Measurements from ENCODE around the gene TBL1Y. TPM values are rescaled to one million over a fixed set of nuclear protein-coding genes. Genes with fewer than 3 reads are reported as not detected.
A peak's percentile ranks its signal among the peaks of the same experiment; 100 is the strongest.

The TBL1Y gene
- total and polyA plus RNA-seq, 12 donors = 0.09 TPM; not detected in 11

DNA sequence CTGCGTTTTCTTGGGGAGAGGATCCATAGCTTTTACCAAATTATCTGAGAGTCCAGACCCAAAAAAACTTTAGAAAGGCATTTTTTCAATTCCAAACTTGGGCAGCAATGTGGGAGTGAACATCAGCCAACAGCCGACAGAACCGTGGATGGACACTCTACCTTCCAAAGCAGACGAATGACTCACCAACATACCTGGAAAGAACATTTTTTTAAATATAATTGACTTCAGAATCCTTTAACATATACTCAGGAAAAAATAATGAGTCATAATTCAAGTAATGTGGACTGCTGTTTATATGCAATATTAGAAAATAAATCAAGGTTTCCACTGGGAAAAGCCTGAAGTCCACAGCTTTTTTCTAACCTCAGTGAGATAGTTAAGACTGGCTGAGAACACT is 211.7 kb downstream of the TBL1Y start:
- Histone ChIP-seq H3K9me3 (no peaks in the 10 kb centered on the region), H3K27me3 (no peaks in the 10 kb centered on the region), H3K4me1 (no peaks in the 10 kb centered on the region), H3K4me3 (no peak overlapping the region), H3K36me3 (no peaks in the 10 kb centered on the region), H3K27ac (no peak overlapping the region)
- ATAC-seq = no peak
- no peak for DNase-seq
- TF ChIP-seq, protein P1, sequence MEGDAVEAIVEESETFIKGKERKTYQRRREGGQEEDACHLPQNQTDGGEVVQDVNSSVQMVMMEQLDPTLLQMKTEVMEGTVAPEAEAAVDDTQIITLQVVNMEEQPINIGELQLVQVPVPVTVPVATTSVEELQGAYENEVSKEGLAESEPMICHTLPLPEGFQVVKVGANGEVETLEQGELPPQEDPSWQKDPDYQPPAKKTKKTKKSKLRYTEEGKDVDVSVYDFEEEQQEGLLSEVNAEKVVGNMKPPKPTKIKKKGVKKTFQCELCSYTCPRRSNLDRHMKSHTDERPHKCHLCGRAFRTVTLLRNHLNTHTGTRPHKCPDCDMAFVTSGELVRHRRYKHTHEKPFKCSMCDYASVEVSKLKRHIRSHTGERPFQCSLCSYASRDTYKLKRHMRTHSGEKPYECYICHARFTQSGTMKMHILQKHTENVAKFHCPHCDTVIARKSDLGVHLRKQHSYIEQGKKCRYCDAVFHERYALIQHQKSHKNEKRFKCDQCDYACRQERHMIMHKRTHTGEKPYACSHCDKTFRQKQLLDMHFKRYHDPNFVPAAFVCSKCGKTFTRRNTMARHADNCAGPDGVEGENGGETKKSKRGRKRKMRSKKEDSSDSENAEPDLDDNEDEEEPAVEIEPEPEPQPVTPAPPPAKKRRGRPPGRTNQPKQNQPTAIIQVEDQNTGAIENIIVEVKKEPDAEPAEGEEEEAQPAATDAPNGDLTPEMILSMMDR (IDR thresholded peaks at IDR 0.05) = no peak
- intact Hi-C loops (cut with DNase I) = no loop called here
- 59 to 76% methylated on average over 4 of the region's 4 CpGs for WGBS, 2 donors

DNA sequence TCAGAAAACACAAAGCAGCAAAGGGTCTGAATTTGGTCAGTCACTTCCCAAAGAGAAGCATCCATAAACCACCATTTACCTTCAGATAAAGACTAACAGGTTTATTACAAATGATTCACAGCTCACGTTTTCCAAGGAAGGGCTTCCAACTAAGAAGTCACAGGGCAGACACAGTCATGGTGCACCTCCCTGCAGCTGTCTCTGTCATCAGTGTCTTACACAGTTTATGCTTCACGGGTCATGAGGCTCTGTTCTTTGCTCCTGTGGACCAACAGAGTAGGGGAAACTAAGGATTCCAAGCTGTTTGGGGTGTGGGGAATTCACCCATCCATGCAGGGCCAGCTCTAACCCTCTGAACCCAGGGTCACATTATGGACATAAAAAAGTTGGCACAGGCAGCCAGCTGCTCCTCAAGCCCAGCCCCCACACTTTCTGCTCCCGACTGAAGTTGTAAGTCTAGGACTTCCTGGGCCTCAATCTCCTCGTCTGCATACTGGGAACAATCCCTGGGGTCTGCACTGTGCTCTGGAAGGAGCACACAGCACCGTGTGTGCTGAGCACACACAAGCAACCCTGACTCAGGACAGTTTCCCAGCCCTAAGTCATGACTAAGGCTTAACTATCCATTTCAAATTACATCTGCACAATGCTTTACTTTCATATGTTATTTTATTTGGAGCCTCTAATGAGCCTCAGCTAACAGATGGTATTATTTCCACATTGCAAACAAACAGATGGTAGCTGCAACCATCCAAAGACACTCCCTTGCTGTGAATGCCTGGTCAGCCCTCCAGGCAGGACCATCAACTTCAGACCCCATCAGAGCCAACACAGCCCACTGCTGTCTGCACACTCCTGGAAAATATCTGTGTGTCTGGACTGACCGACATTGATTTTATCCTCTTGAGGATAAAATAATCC is 214.9 kb downstream of the TBL1Y start:
- TF ChIP-seq, protein P1 (IDR thresholded peaks at IDR 0.05) = no peak
- intact Hi-C loops (cut with DNase I) = no loop called here
- no peaks in the 10 kb centered on the region for H3K36me3 ChIP-seq
- WGBS, 2 donors = 43 to 55% methylated on average over 6 of the region's 6 CpGs
- H3K9me3 ChIP-seq = no peaks in the 10 kb centered on the region
- H3K4me3 ChIP-seq = no peak overlapping the region
- H3K4me1 ChIP-seq = no peaks in the 10 kb centered on the region
- H3K27ac ChIP-seq = no peak overlapping the region
- ATAC-seq = peak in 1 of 8 donors; percentile 46
- no peak for DNase-seq
- no peaks in the 10 kb centered on the region for H3K27me3 ChIP-seq

DNA sequence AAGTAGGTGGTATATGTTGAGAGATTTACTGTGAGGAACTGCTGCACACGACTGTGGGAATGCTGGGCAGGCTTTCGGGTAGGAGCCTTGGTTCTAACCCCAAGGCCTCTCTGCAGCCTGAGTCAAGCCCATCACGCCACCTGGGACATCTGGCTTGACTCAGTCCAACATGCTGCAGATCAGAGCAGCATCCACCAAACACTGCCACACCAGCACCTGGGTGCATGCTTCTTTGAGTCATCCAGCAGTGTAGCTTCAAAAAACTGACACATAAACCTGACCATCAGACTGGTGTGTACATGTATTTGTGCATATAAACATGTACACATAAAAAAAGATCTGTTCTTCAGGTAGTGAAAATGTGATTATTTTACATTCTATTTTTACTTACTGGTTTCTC is 217.7 kb downstream of the TBL1Y start:
- TF ChIP-seq, protein P1 (IDR thresholded peaks at IDR 0.05) = no peak
- Histone ChIP-seq H3K27ac (no peak overlapping the region), H3K36me3 (no peaks in the 10 kb centered on the region), H3K4me1 (no peaks in the 10 kb centered on the region), H3K27me3 (no peaks in the 10 kb centered on the region), H3K4me3 (no peak overlapping the region), H3K9me3 (no peaks in the 10 kb centered on the region)
- intact Hi-C loops (cut with DNase I) = no loop called here
- ATAC-seq (no peak), DNase-seq (no peak)
- 84 to 88% methylated on average over 3 of the region's 3 CpGs for whole genome bisulfite sequencing, 2 donors

Other genes with a start within 250 kb of the TBL1Y start
- gene AMELY, start 1.1 kb downstream of the TBL1Y start, total RNA-seq = not detected
- not detected for gene AMELY, start 1.1 kb downstream of the TBL1Y start, polyA plus RNA-seq